ENCODE data around the gene RFX7.
"Not testable (repeated sequence)": the region's sequence is repeated elsewhere in the genome, so short reads cannot be mapped to it uniquely, and the experiment has no call there.

The RFX7 gene

GRCh38 chr15:56261854-56262509 is 18.3 kb upstream of the RFX7 start:
- Histone ChIP-seq H4K20me1 (ENCODE audit: control insufficient read depth, insufficient read depth, low read depth, low read length) (no peaks in the 10 kb centered on the region), H3K9me3 (ENCODE audit: control insufficient read depth, insufficient read depth, low read length) (no peaks in the 10 kb centered on the region), H3K4me3 (ENCODE audit: low read length) (no peak overlapping the region), H3K27me3 (ENCODE audit: control insufficient read depth, low read length) (no peaks in the 10 kb centered on the region), H3K27ac (ENCODE audit: low read depth, low read length) (no peak overlapping the region), H3K36me3 (ENCODE audit: control insufficient read depth, low read length) (no peaks in the 10 kb centered on the region), H3K79me2 (ENCODE audit: control insufficient read depth, low read length) (no peaks in the 10 kb centered on the region), H3K4me2 (ENCODE audit: low read length) (no peak overlapping the region), H3K9me2 (replicated peaks; ENCODE audit: control insufficient read depth, low read length) (no peaks in the 10 kb centered on the region), H3K4me1 (ENCODE audit: control insufficient read depth, low read length) (0 out of 2 replicates have a peak, but pooled peaks cover 6% of the 10 kb centered on the region), H3F3A (ENCODE audit: control insufficient read depth, insufficient read depth) (no peaks in the 10 kb centered on the region)
- TF ChIP-seq CTCF (IDR thresholded peaks at IDR 0.05; ENCODE audit: low read depth, low read length, poor library complexity, severe bottlenecking) (no peak), EZH2phosphoT487 (IDR thresholded peaks at IDR 0.05; ENCODE audit: borderline replicate concordance, low read length) (no peak)

GRCh38 chr15:56257306-56257705 is 13.6 kb upstream of the RFX7 start:
- H3K79me2 ChIP-seq (ENCODE audit: control insufficient read depth, low read length); H3K4me1 ChIP-seq (ENCODE audit: control insufficient read depth, low read length); H3K4me2 ChIP-seq (ENCODE audit: low read length); H4K20me1 ChIP-seq (ENCODE audit: control insufficient read depth, insufficient read depth, low read depth, low read length); H3K9me3 ChIP-seq (ENCODE audit: control insufficient read depth, insufficient read depth, low read length); H3K27ac ChIP-seq (ENCODE audit: low read depth, low read length); H3F3A ChIP-seq (ENCODE audit: control insufficient read depth, insufficient read depth); H3K4me3 ChIP-seq (ENCODE audit: low read length); H3K36me3 ChIP-seq (ENCODE audit: control insufficient read depth, low read length); H3K9me2 ChIP-seq (replicated peaks; ENCODE audit: control insufficient read depth, low read length); H3K27me3 ChIP-seq (ENCODE audit: control insufficient read depth, low read length): not testable (repeated sequence)

GRCh38 chr15:56254265-56254664 is 10.6 kb upstream of the RFX7 start:
- H3K9me2 ChIP-seq (replicated peaks; ENCODE audit: control insufficient read depth, low read length), result no peaks in the 10 kb centered on the region
- no peaks in the 10 kb centered on the region for H3K9me3 ChIP-seq (ENCODE audit: control insufficient read depth, insufficient read depth, low read length)
- 0 out of 2 replicates have a peak, but pooled peaks cover 6% of the 10 kb centered on the region for H3K4me1 ChIP-seq (ENCODE audit: control insufficient read depth, low read length)
- no peaks in the 10 kb centered on the region for H4K20me1 ChIP-seq (ENCODE audit: control insufficient read depth, insufficient read depth, low read depth, low read length)
- H3F3A ChIP-seq (ENCODE audit: control insufficient read depth, insufficient read depth), result no peaks in the 10 kb centered on the region
- no peaks in the 10 kb centered on the region for H3K79me2 ChIP-seq (ENCODE audit: control insufficient read depth, low read length)
- TF ChIP-seq CTCF (IDR thresholded peaks at IDR 0.05; ENCODE audit: low read depth, low read length, poor library complexity, severe bottlenecking) (no peak), EZH2phosphoT487 (IDR thresholded peaks at IDR 0.05; ENCODE audit: borderline replicate concordance, low read length) (no peak)
- H3K27ac ChIP-seq (ENCODE audit: low read depth, low read length), result no peak overlapping the region
- no peak overlapping the region for H3K4me2 ChIP-seq (ENCODE audit: low read length)
- H3K36me3 ChIP-seq (ENCODE audit: control insufficient read depth, low read length), result no peaks in the 10 kb centered on the region
- H3K27me3 ChIP-seq (ENCODE audit: control insufficient read depth, low read length), result no peaks in the 10 kb centered on the region
- no peak overlapping the region for H3K4me3 ChIP-seq (ENCODE audit: low read length)

- H3K36me3 ChIP-seq (ENCODE audit: control insufficient read depth, low read length), result no peaks in the 10 kb centered on the region
These were observed 8.7 kb upstream of the RFX7 start for GRCh38 chr15:56252386-56252785.

More at GRCh38 chr15:56252386-56252785, 8.7 kb upstream of the RFX7 start:
- no peak overlapping the region for H3K4me2 ChIP-seq (ENCODE audit: low read length)
- peaks cover 10% of the 10 kb centered on the region for H3K4me1 ChIP-seq (ENCODE audit: control insufficient read depth, low read length)
- H3K27ac ChIP-seq (ENCODE audit: low read depth, low read length), result no peak overlapping the region
- no peaks in the 10 kb centered on the region for H3K27me3 ChIP-seq (ENCODE audit: control insufficient read depth, low read length)
- H3K9me3 ChIP-seq (ENCODE audit: control insufficient read depth, insufficient read depth, low read length), result no peaks in the 10 kb centered on the region
- no peaks in the 10 kb centered on the region for H3K79me2 ChIP-seq (ENCODE audit: control insufficient read depth, low read length)
- H4K20me1 ChIP-seq (ENCODE audit: control insufficient read depth, insufficient read depth, low read depth, low read length), result no peaks in the 10 kb centered on the region
- H3K9me2 ChIP-seq (replicated peaks; ENCODE audit: control insufficient read depth, low read length), result no peaks in the 10 kb centered on the region
- TF ChIP-seq EZH2phosphoT487 (IDR thresholded peaks at IDR 0.05; ENCODE audit: borderline replicate concordance, low read length) (no peak), CTCF (IDR thresholded peaks at IDR 0.05; ENCODE audit: low read depth, low read length, poor library complexity, severe bottlenecking) (no peak)
- H3K4me3 ChIP-seq (ENCODE audit: low read length), result no peak overlapping the region
- H3F3A ChIP-seq (ENCODE audit: control insufficient read depth, insufficient read depth), result no peaks in the 10 kb centered on the region

All from DOHH2 (cell line).